Neural progenitor cell (in vitro differentiated cells): ENCODE measurements around the gene HBG2. TPM values are rescaled to one million over a fixed set of nuclear protein-coding genes. Genes with fewer than 3 reads are reported as not detected.

Experiments
- DNase-seq: peaks from one replicate; pipeline ENCODE4 v3.0.0-alpha.2; 2016; ENCODE audit warnings: low spot score
- H2AFZ ChIP-seq: fragments of 200-600 bp; sonication (generic); replicated peaks from 2 replicates; pipeline ENCODE4 v1.6.1; 2016; ENCODE audit warnings: antibody characterized with exemption
- H3F3A ChIP-seq: fragments of 200-600 bp; sonication (generic); 2 replicates; pipeline ENCODE4 v1.6.1; 2016; ENCODE audit warnings: antibody characterized with exemption, low read depth
- H3K27ac ChIP-seq: fragments of 200-600 bp; sonication (generic); 2 replicates; pipeline ENCODE4 v1.5.1; 2016; ENCODE audit warnings: mild to moderate bottlenecking
- H3K27me3 ChIP-seq: fragments of 200-600 bp; sonication (generic); 2 replicates; pipeline ENCODE4 v1.6.1; 2016; ENCODE audit warnings: mild to moderate bottlenecking, moderate library complexity
- H3K36me3 ChIP-seq: fragments of 200-600 bp; sonication (generic); 2 replicates; pipeline ENCODE4 v1.5.1; 2016
- H3K4me1 ChIP-seq: fragments of 200-600 bp; sonication (generic); 2 replicates; pipeline ENCODE4 v1.6.1; 2016; ENCODE audit warnings: mixed run types
- H3K4me2 ChIP-seq: fragments of 200-600 bp; sonication (generic); 2 replicates; pipeline ENCODE4 v1.6.1; 2016
- H3K4me3 ChIP-seq: fragments of 200-600 bp; sonication (generic); 2 replicates; pipeline ENCODE4 v1.5.1; 2016
- H3K79me2 ChIP-seq: fragments of 200-600 bp; sonication (generic); 2 replicates; pipeline ENCODE4 v1.6.1; 2016; ENCODE audit warnings: low read depth
- H3K9ac ChIP-seq: fragments of 200-600 bp; sonication (generic); 2 replicates; pipeline ENCODE4 v1.6.1; 2016
- H3K9me3 ChIP-seq: fragments of 200-600 bp; sonication (generic); 2 replicates; pipeline ENCODE4 v1.5.1; 2016; ENCODE audit warnings: low read depth
- H4K20me1 ChIP-seq: fragments of 200-600 bp; sonication (generic); 2 replicates; pipeline ENCODE4 v1.6.1; 2016; ENCODE audit warnings: low read depth
- H3K27ac Mint-ChIP-seq: 3 replicates; pipeline ENCODE4 v1.8.0; 2021; ENCODE audit warnings: mixed read lengths
- H3K27me3 Mint-ChIP-seq: 2 replicates; pipeline ENCODE4 v1.8.0; 2022; ENCODE audit warnings: low read depth, mild to moderate bottlenecking, inconsistent platforms, moderate library complexity, mixed read lengths; ENCODE audit not compliant: insufficient read depth
- H3K36me3 Mint-ChIP-seq: 3 replicates; pipeline ENCODE4 v1.8.0; 2021; ENCODE audit warnings: mixed read lengths
- H3K4me1 Mint-ChIP-seq: 3 replicates; pipeline ENCODE4 v1.8.0; 2021; ENCODE audit warnings: mixed read lengths
- H3K4me3 Mint-ChIP-seq: 3 replicates; pipeline ENCODE4 v1.8.0; 2021; ENCODE audit warnings: mild to moderate bottlenecking, moderate library complexity, mixed read lengths
- H3K9me3 Mint-ChIP-seq: 3 replicates; pipeline ENCODE4 v1.8.0; 2020; ENCODE audit warnings: mixed read lengths
- EZH2 ChIP-seq: fragments of 200-600 bp; sonication (generic); IDR thresholded peaks from 2 replicates; pipeline ENCODE4 v1.6.1; 2017; ENCODE audit warnings: antibody characterized with exemption, mild to moderate bottlenecking, moderate library complexity
- EZH2phosphoT487 ChIP-seq: fragments of 200-600 bp; sonication (generic); IDR thresholded peaks from 2 replicates; pipeline ENCODE4 v1.6.1; 2017; ENCODE audit warnings: antibody characterized with exemption
- total RNA-seq: library from RNA; depleted of rRNA; stranded (reverse); fragments of >200 nt; gene quantifications from 2 replicates; pipeline ENCODE4 v1.2.3, GENCODE V29; 2015; ENCODE audit warnings: low replicate concordance
- TF ChIP-seq, protein P1 (sequence below): fragments of 200-600 bp; sonication (generic); IDR thresholded peaks from 2 replicates; pipeline ENCODE4 v1.5.1; 2017; ENCODE audit warnings: antibody characterized with exemption, mild to moderate bottlenecking

HBG2 gene
- total RNA-seq, 1 donor from 2014 or later, result not detected

DNA sequence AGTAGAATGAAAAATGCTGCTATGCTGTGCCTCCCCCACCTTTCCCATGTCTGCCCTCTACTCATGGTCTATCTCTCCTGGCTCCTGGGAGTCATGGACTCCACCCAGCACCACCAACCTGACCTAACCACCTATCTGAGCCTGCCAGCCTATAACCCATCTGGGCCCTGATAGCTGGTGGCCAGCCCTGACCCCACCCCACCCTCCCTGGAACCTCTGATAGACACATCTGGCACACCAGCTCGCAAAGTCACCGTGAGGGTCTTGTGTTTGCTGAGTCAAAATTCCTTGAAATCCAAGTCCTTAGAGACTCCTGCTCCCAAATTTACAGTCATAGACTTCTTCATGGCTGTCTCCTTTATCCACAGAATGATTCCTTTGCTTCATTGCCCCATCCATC, 30.1 kb upstream of the HBG2 start:
- no peak overlapping the region for H3K27ac ChIP-seq
- no peak overlapping the region for H3K4me3 ChIP-seq
- Mint-ChIP-seq H3K4me1 (peaks cover 5% of the 10 kb centered on the region), H3K4me3 (no peak overlapping the region), H3K9me3 (no peaks in the 10 kb centered on the region), H3K36me3 (no peaks in the 10 kb centered on the region), H3K27ac (no peak overlapping the region), H3K27me3 (peaks cover 2% of the 10 kb centered on the region)
- H3K9me3 ChIP-seq, result no peaks in the 10 kb centered on the region
- TF ChIP-seq EZH2, result no peak
- TF ChIP-seq EZH2phosphoT487, result no peak
- TF ChIP-seq, protein P1, sequence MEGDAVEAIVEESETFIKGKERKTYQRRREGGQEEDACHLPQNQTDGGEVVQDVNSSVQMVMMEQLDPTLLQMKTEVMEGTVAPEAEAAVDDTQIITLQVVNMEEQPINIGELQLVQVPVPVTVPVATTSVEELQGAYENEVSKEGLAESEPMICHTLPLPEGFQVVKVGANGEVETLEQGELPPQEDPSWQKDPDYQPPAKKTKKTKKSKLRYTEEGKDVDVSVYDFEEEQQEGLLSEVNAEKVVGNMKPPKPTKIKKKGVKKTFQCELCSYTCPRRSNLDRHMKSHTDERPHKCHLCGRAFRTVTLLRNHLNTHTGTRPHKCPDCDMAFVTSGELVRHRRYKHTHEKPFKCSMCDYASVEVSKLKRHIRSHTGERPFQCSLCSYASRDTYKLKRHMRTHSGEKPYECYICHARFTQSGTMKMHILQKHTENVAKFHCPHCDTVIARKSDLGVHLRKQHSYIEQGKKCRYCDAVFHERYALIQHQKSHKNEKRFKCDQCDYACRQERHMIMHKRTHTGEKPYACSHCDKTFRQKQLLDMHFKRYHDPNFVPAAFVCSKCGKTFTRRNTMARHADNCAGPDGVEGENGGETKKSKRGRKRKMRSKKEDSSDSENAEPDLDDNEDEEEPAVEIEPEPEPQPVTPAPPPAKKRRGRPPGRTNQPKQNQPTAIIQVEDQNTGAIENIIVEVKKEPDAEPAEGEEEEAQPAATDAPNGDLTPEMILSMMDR, result no peak
- H3K27me3 ChIP-seq, result no peaks in the 10 kb centered on the region
- no peak for DNase-seq
- no peaks in the 10 kb centered on the region for H3F3A ChIP-seq
- no peaks in the 10 kb centered on the region for H3K36me3 ChIP-seq
- H3K4me1 ChIP-seq, result no peaks in the 10 kb centered on the region
- H3K79me2 ChIP-seq, result no peaks in the 10 kb centered on the region
- no peak overlapping the region for H3K9ac ChIP-seq
- no peak overlapping the region for H2AFZ ChIP-seq
- no peak overlapping the region for H3K4me2 ChIP-seq
- H4K20me1 ChIP-seq, result no peaks in the 10 kb centered on the region

DNA sequence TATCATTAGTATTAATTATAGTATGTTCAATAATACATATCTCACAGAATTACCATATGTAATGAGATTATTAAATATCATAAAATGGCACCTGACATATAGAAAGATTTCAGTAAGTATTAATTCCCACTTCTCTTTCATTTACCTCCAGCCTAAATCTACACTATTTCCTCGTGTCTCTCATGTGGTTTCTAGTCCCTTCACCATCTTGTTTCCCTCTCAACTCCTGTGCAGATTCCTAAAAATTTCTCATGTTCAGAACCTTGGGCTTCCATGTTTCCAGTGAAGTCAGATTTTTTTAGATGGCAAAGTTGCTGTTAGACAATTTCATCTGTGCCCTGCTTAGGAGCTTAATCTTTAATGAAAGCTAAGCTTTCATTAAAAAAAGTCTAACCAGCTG, 29.3 kb upstream of the HBG2 start:
- Mint-ChIP-seq H3K4me3 (no peak overlapping the region), H3K9me3 (no peaks in the 10 kb centered on the region), H3K36me3 (no peaks in the 10 kb centered on the region), H3K27me3 (peaks cover 2% of the 10 kb centered on the region), H3K27ac (no peak overlapping the region), H3K4me1 (peaks cover 5% of the 10 kb centered on the region)
- Histone ChIP-seq H3K4me1 (no peaks in the 10 kb centered on the region), H3K79me2 (no peaks in the 10 kb centered on the region), H3K4me3 (no peak overlapping the region), H3K27me3 (no peaks in the 10 kb centered on the region), H3K4me2 (no peak overlapping the region), H3K9ac (no peak overlapping the region), H2AFZ (no peak overlapping the region), H3K9me3 (no peaks in the 10 kb centered on the region), H3K36me3 (no peaks in the 10 kb centered on the region), H3F3A (no peaks in the 10 kb centered on the region), H3K27ac (no peak overlapping the region), H4K20me1 (no peaks in the 10 kb centered on the region)
- TF ChIP-seq, protein P1, result no peak
- TF ChIP-seq EZH2, result no peak
- no peak for TF ChIP-seq EZH2phosphoT487
- no peak for DNase-seq

DNA sequence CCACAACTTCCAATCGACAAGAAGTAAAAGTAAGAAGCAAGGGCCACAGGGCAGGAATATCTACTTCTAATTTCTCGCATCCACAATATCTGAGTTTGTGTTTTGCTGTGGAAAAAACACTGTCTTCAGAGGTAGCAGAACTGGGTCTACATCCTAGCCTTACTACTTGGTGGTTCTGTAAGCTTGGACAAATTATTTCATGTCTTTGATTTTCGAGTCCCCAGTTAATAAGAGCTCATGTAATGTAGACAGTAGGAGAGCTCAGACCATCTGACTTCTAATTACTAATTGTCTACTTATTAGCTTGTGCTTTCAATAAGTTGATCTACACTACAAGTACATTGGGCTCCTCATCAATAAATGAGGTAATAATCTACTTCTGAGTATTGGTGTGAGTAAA, 28.5 kb upstream of the HBG2 start:
- no peak overlapping the region for H3K27ac Mint-ChIP-seq
- Histone ChIP-seq H2AFZ (no peak overlapping the region), H3K4me3 (no peak overlapping the region), H3K9ac (no peak overlapping the region), H4K20me1 (no peaks in the 10 kb centered on the region), H3K27me3 (no peaks in the 10 kb centered on the region), H3K4me2 (no peak overlapping the region), H3K27ac (no peak overlapping the region), H3K36me3 (no peaks in the 10 kb centered on the region), H3K9me3 (no peaks in the 10 kb centered on the region), H3F3A (no peaks in the 10 kb centered on the region), H3K79me2 (no peaks in the 10 kb centered on the region), H3K4me1 (no peaks in the 10 kb centered on the region)
- no peak for DNase-seq
- peaks cover 5% of the 10 kb centered on the region for H3K4me1 Mint-ChIP-seq
- no peaks in the 10 kb centered on the region for H3K9me3 Mint-ChIP-seq
- H3K27me3 Mint-ChIP-seq, result no peaks in the 10 kb centered on the region
- TF ChIP-seq EZH2 (no peak), EZH2phosphoT487 (no peak)
- TF ChIP-seq, protein P1, result no peak
- H3K36me3 Mint-ChIP-seq, result no peaks in the 10 kb centered on the region
- H3K4me3 Mint-ChIP-seq, result no peak overlapping the region

DNA sequence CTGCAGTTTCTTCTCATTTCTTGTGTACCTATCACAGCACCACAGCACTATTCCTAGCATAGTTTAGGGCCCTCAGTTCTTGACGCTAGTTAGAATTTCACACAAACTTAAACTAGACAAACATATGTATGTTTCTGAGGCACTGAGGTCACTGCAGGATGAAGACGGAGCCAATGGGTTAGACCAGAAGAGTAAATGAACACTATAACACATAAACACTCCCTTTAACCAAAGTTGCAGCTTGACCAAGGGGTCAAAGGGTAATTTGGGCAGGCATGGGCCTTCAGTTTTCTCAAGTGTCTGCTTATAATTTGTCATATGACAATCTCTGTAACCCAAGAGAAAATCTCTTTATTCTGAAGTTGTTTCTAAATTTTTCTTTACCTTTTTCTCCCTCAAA, 28.0 kb upstream of the HBG2 start:
- TF ChIP-seq, protein P1, result no peak
- no peak for TF ChIP-seq EZH2
- no peak for TF ChIP-seq EZH2phosphoT487
- no peak for DNase-seq
- no peaks in the 10 kb centered on the region for H3K79me2 ChIP-seq
- no peak overlapping the region for H3K4me3 ChIP-seq
- H3K4me2 ChIP-seq, result no peak overlapping the region
- no peak overlapping the region for H2AFZ ChIP-seq
- no peaks in the 10 kb centered on the region for H3F3A ChIP-seq
- Mint-ChIP-seq H3K27ac (no peak overlapping the region), H3K9me3 (no peaks in the 10 kb centered on the region), H3K4me3 (no peak overlapping the region), H3K27me3 (no peaks in the 10 kb centered on the region), H3K4me1 (peaks cover 5% of the 10 kb centered on the region), H3K36me3 (no peaks in the 10 kb centered on the region)
- H3K9me3 ChIP-seq, result no peaks in the 10 kb centered on the region
- H3K27ac ChIP-seq, result no peak overlapping the region
- no peaks in the 10 kb centered on the region for H4K20me1 ChIP-seq
- H3K27me3 ChIP-seq, result no peaks in the 10 kb centered on the region
- no peak overlapping the region for H3K9ac ChIP-seq
- H3K36me3 ChIP-seq, result no peaks in the 10 kb centered on the region
- H3K4me1 ChIP-seq, result no peaks in the 10 kb centered on the region
